ENCODE data around the gene MLC1.

Gene MLC1

GRCh38 chr22:50061141-50061823 lies 23.9 kb downstream of the MLC1 start:
- TF ChIP-seq CTCF (conservative IDR thresholded peaks at IDR 0.05; ENCODE audit: low read length) (no peak), EZH2phosphoT487 (IDR thresholded peaks at IDR 0.05; ENCODE audit: borderline replicate concordance) (no peak)
- no peaks in the 10 kb centered on the region for H3K36me3 ChIP-seq (ENCODE audit: insufficient read depth, low read length)
- no peaks in the 10 kb centered on the region for H3K4me1 ChIP-seq (ENCODE audit: insufficient read depth, low read length, poor library complexity, severe bottlenecking)
- no peaks in the 10 kb centered on the region for H3F3A ChIP-seq (ENCODE audit: low read depth)
- no peak overlapping the region for H3K9ac ChIP-seq (ENCODE audit: low read depth, low read length, poor library complexity, severe bottlenecking)
- no peaks in the 10 kb centered on the region for H3K27me3 ChIP-seq (ENCODE audit: insufficient read depth, low read length, poor library complexity, severe bottlenecking)
- no peak overlapping the region for H2AFZ ChIP-seq (ENCODE audit: low read length)
- no peak overlapping the region for H3K4me3 ChIP-seq (ENCODE audit: low read length, poor library complexity, severe bottlenecking)
- no peaks in the 10 kb centered on the region for H3K79me2 ChIP-seq (ENCODE audit: insufficient read depth, low read length)
- H4K20me1 ChIP-seq (ENCODE audit: insufficient read depth, low read length, poor library complexity, severe bottlenecking): no peaks in the 10 kb centered on the region
- no peak overlapping the region for H3K4me2 ChIP-seq (ENCODE audit: low read depth, low read length, poor library complexity, severe bottlenecking)
- H3K9me3 ChIP-seq (ENCODE audit: insufficient read depth, low read depth, low read length): no peaks in the 10 kb centered on the region
- H3K9me2 ChIP-seq (replicated peaks; ENCODE audit: low read depth, low read length): no peaks in the 10 kb centered on the region

DNA sequence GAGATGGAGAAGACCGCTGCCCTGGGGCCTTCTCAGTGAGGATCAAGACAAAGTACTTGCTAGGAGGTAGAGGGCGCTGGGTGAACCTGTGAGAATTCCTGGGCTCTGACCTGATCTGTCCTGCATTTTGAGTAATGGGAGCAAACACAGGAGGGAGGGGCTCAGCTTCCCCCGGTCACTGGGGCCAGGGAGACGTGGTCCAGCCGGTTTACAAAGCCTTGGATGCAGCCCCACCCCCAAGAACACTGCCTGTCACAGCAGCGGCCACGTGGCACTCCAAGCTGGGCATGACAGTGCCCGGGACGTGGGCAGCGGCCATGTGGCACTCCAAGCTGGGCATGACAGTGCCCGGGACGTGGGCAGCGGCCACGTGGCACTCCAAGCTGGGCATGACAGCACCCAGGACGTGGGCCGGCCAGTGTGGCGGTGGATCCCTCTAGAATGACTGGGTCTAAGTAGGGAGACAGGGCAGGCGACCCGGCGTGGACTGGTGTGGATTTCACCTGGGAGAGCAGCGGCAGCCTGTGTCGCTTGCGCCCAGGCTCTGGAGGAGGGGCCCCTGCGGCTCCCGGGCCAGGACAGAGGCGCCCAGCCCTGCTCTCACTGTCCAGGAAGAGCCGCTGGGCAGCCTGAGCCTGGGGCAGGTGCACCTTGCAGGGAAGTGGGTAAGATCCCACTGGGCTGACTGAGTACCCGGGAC lies 24.6 kb downstream of the MLC1 start:
- Histone ChIP-seq H4K20me1 (ENCODE audit: insufficient read depth, low read length, poor library complexity, severe bottlenecking) (no peaks in the 10 kb centered on the region), H3K9ac (ENCODE audit: low read depth, low read length, poor library complexity, severe bottlenecking) (no peak overlapping the region), H3K36me3 (ENCODE audit: insufficient read depth, low read length) (no peaks in the 10 kb centered on the region), H2AFZ (ENCODE audit: low read length) (no peak overlapping the region), H3K27me3 (ENCODE audit: insufficient read depth, low read length, poor library complexity, severe bottlenecking) (no peaks in the 10 kb centered on the region), H3K4me2 (ENCODE audit: low read depth, low read length, poor library complexity, severe bottlenecking) (no peak overlapping the region), H3K79me2 (ENCODE audit: insufficient read depth, low read length) (no peaks in the 10 kb centered on the region), H3K4me1 (ENCODE audit: insufficient read depth, low read length, poor library complexity, severe bottlenecking) (no peaks in the 10 kb centered on the region), H3K4me3 (ENCODE audit: low read length, poor library complexity, severe bottlenecking) (no peak overlapping the region), H3K9me2 (replicated peaks; ENCODE audit: low read depth, low read length) (no peaks in the 10 kb centered on the region), H3F3A (ENCODE audit: low read depth) (no peaks in the 10 kb centered on the region), H3K9me3 (ENCODE audit: insufficient read depth, low read depth, low read length) (no peaks in the 10 kb centered on the region)
- no peak for TF ChIP-seq EZH2phosphoT487 (IDR thresholded peaks at IDR 0.05; ENCODE audit: borderline replicate concordance)
- TF ChIP-seq CTCF (conservative IDR thresholded peaks at IDR 0.05; ENCODE audit: low read length): no peak

DNA sequence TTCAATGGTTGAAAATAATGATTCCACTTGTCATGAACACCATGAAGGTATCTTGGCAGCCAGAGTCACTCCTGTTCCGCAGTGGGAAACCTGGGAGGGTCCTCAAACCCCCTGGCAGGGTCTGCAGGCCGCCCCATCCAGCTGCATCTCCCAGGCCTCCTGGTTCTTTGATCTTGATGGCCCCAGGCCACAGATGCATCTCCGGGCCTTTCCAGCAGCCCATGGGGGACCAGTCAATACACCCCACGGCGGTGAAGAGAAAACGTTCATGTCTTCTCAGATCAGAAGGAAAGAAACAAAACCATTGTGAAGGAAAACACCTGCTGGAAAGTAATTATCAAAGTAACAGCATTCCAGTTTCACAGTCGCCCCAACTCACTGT lies 25.4 kb downstream of the MLC1 start:
- no peaks in the 10 kb centered on the region for H3K4me1 ChIP-seq (ENCODE audit: insufficient read depth, low read length, poor library complexity, severe bottlenecking)
- H3K36me3 ChIP-seq (ENCODE audit: insufficient read depth, low read length): no peaks in the 10 kb centered on the region
- H3K79me2 ChIP-seq (ENCODE audit: insufficient read depth, low read length): no peaks in the 10 kb centered on the region
- no peaks in the 10 kb centered on the region for H3K27me3 ChIP-seq (ENCODE audit: insufficient read depth, low read length, poor library complexity, severe bottlenecking)
- H3K4me2 ChIP-seq (ENCODE audit: low read depth, low read length, poor library complexity, severe bottlenecking): no peak overlapping the region
- H3F3A ChIP-seq (ENCODE audit: low read depth): no peaks in the 10 kb centered on the region
- H4K20me1 ChIP-seq (ENCODE audit: insufficient read depth, low read length, poor library complexity, severe bottlenecking): no peaks in the 10 kb centered on the region
- no peak overlapping the region for H2AFZ ChIP-seq (ENCODE audit: low read length)
- no peaks in the 10 kb centered on the region for H3K9me2 ChIP-seq (replicated peaks; ENCODE audit: low read depth, low read length)
- TF ChIP-seq CTCF (conservative IDR thresholded peaks at IDR 0.05; ENCODE audit: low read length): no peak
- no peak for TF ChIP-seq EZH2phosphoT487 (IDR thresholded peaks at IDR 0.05; ENCODE audit: borderline replicate concordance)
- H3K9me3 ChIP-seq (ENCODE audit: insufficient read depth, low read depth, low read length): no peaks in the 10 kb centered on the region
- H3K4me3 ChIP-seq (ENCODE audit: low read length, poor library complexity, severe bottlenecking): no peak overlapping the region
- H3K9ac ChIP-seq (ENCODE audit: low read depth, low read length, poor library complexity, severe bottlenecking): no peak overlapping the region
